Chondrocyte (in vitro differentiated cells): Measurements from ENCODE around the gene TSPOAP1. TPM values are rescaled to one million over a fixed set of nuclear protein-coding genes. Genes with fewer than 3 reads are reported as not detected.

Experiments
- DNase-seq: peaks from one replicate; pipeline ENCODE4 v3.0.0; 2021; ENCODE audit warnings: mixed read lengths, low spot score
- H3K27ac Mint-ChIP-seq: one replicate; pipeline ENCODE4 v1.8.0; 2021; ENCODE audit warnings: mild to moderate bottlenecking, moderate library complexity, mixed read lengths; ENCODE audit not compliant: unreplicated experiment
- H3K27me3 Mint-ChIP-seq: 2 replicates; pipeline ENCODE4 v1.8.0; 2021; ENCODE audit warnings: low read depth, mixed read lengths
- H3K36me3 Mint-ChIP-seq: 2 replicates; pipeline ENCODE4 v1.8.0; 2021; ENCODE audit warnings: low read depth, mixed read lengths
- H3K4me1 Mint-ChIP-seq: 2 replicates; pipeline ENCODE4 v1.8.0; 2021; ENCODE audit warnings: low read depth, mild to moderate bottlenecking, mixed read lengths
- H3K4me3 Mint-ChIP-seq: one replicate; pipeline ENCODE4 v1.8.0; 2021; ENCODE audit warnings: mild to moderate bottlenecking, moderate library complexity, mixed read lengths; ENCODE audit not compliant: unreplicated experiment
- H3K9me3 Mint-ChIP-seq: 2 replicates; pipeline ENCODE4 v1.8.0; 2021; ENCODE audit warnings: low read depth, mixed read lengths
- CTCF ChIP-seq: fragments of 200-600 bp; sonication (generic); IDR thresholded peaks from 2 replicates; pipeline ENCODE4 v1.5.0; 2021; ENCODE audit warnings: antibody characterized with exemption, mild to moderate bottlenecking, moderate library complexity
- total RNA-seq: library from RNA; stranded (reverse); gene quantifications from 3 replicates; pipeline ENCODE4 v1.2.1, GENCODE V29; 2021

Gene TSPOAP1
- total RNA-seq, 1 donor from 2014 or later: 2.0 TPM

DNA sequence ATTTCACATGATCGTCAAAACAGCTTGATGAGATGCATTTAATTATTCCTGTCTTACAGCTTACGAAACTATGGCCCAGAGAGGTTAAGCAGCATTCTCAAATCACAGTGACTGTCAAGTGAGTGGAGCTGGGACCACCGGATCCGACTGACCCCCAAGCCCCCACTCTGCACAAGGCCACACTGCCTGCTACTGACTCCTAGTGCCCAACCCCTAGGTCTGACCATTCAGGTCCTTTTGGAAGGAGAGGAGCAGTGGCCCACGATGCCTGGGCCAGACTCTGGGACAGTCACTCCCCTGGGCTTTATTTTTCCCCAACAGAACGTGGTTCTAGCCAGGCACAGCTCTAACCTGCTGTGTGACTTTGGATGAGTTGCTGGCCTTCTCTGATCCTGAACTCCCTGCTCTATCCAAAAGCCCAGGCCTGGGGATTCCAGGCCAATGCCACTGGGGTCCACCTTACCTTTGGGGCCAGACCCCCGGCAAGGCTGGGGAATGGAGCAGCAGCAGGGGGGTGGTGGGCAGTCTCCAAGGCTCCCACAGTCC, 9.9 kb downstream of the TSPOAP1 start:
- peak; percentile 51 for DNase-seq
- Mint-ChIP-seq H3K27me3 (peaks cover 15% of the 10 kb centered on the region), H3K4me3 (no peak overlapping the region), H3K4me1 (no peaks in the 10 kb centered on the region), H3K36me3 (no peaks in the 10 kb centered on the region), H3K27ac (no peak overlapping the region), H3K9me3 (no peaks in the 10 kb centered on the region)
- no peak for TF ChIP-seq CTCF

- Mint-ChIP-seq H3K4me1 (no peaks in the 10 kb centered on the region), H3K36me3 (no peaks in the 10 kb centered on the region), H3K9me3 (no peaks in the 10 kb centered on the region), H3K27me3 (peaks cover 15% of the 10 kb centered on the region), H3K27ac (no peak overlapping the region), H3K4me3 (no peak overlapping the region)
- DNase-seq: peak; percentile 54
- TF ChIP-seq CTCF: no peak
Measured at GRCh38 chr17:58318065-58318481, 10.5 kb downstream of the TSPOAP1 start.

GRCh38 chr17:58317421-58318064, 11.1 kb downstream of the TSPOAP1 start:
- DNase-seq: peak; percentile 34
- TF ChIP-seq CTCF: peak; percentile 81
- no peaks in the 10 kb centered on the region for H3K4me1 Mint-ChIP-seq
- H3K36me3 Mint-ChIP-seq: no peaks in the 10 kb centered on the region
- peaks cover 15% of the 10 kb centered on the region for H3K27me3 Mint-ChIP-seq
- no peaks in the 10 kb centered on the region for H3K9me3 Mint-ChIP-seq
- no peak overlapping the region for H3K4me3 Mint-ChIP-seq
- H3K27ac Mint-ChIP-seq: no peak overlapping the region

DNA sequence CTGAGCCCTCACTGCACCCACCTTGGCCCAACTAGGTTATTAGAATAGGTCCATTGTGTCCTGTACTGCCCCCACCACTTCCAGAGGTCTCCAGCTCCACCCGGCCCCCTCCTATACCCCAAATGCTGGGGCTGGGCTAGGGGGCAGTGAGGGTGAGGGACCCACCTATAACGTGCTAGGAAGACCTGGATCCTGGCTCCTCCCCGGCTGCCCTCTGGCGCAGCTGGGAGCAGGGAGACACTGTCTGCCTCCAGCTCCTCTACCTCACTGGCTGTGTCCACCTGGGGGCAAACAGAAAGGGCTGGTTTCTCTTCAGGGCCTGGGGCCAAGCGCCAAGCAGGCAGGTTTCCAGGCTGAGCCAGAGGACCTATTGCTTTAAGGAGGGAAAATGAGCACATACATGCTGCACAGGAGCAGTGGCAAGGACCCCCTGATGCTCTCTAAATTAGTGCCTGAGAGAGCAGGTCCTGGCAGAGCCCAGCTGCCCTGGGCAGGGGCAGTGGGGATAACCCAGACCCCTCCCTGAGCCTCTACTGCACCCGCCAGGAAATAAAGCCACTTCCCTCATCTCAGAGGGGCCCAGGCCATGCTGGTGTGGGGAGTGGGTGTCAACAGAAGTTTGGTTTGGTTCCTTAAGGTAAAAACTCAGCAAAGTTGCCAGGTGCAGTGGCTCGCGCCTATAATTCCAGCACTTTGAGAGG, 12.2 kb downstream of the TSPOAP1 start:
- H3K4me1 Mint-ChIP-seq: no peaks in the 10 kb centered on the region
- no peaks in the 10 kb centered on the region for H3K9me3 Mint-ChIP-seq
- no peak overlapping the region for H3K27ac Mint-ChIP-seq
- DNase-seq: no peak
- peaks cover 12% of the 10 kb centered on the region for H3K27me3 Mint-ChIP-seq
- no peaks in the 10 kb centered on the region for H3K36me3 Mint-ChIP-seq
- no peak overlapping the region for H3K4me3 Mint-ChIP-seq
- no peak for TF ChIP-seq CTCF

DNA sequence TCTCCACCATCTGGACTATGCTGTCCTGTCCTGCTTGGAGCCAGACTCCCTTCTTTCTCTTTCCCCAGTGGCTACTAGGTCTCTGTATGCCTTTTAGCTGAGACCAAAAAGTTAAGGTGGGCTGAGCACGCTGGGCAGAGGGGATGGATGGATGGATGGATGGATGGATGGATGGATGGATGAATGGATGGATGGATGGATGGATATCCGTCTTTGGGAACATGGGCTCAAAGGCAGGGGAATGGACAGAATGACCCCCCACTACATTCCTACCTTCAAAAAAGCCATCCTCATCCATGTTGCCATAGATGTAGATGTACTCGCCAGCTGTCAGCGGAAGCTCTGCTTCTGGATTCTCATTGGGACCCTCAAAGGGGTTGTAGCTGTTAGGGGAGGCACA, 12.8 kb downstream of the TSPOAP1 start:
- no peaks in the 10 kb centered on the region for H3K36me3 Mint-ChIP-seq
- no peak overlapping the region for H3K4me3 Mint-ChIP-seq
- H3K27me3 Mint-ChIP-seq: peaks cover 12% of the 10 kb centered on the region
- H3K27ac Mint-ChIP-seq: no peak overlapping the region
- no peaks in the 10 kb centered on the region for H3K9me3 Mint-ChIP-seq
- H3K4me1 Mint-ChIP-seq: no peaks in the 10 kb centered on the region
- DNase-seq: no peak
- no peak for TF ChIP-seq CTCF
